ENCODE measurements around the gene WHRN.

WHRN gene

DNA sequence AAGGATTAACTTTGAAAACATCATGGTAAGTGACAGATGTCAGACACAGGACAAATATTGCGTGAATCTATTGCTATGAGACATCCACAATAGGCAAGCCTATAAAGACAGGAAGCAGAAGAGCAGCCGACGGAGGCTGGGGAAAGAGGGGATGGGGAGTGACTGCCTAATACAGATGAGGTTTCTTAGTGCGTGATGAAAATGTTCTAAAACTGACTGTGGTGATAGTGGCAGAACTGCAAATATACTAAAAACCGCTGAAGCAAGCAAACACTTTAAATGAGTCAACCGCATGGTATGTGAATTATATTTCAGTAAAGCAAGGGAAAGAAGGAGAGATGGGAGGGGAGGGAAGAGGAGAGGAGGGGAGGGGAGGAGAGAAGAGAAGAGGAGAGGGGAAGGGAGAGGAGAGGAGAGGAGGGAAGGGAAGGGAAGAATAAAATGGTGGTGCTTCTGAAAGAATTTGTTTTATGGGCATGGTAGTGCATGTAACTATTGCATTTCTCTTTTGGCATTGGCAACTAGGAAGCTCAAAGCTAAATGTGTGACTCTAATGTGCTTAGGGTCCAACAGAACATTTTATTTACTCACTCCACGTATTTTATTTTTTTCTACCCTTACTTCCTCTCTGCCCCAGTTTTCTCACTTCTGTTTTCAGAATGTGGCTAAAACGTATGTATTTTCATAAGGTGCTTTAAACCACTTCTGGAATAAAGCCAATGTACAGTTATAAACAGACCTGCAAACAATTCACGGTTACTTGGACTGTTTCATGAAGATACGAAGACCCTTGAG is 138.7 kb downstream of the WHRN start:
- H3K36me3 ChIP-seq (ENCODE audit: control insufficient read depth, insufficient read depth, low read length) = no peaks in the 10 kb centered on the region
- no peak overlapping the region for H3K4me3 ChIP-seq (ENCODE audit: low read depth, low read length)
- peaks cover 3% of the 10 kb centered on the region for H3K4me1 ChIP-seq
- H3K9ac ChIP-seq = no peak overlapping the region
- TF ChIP-seq, protein P1, sequence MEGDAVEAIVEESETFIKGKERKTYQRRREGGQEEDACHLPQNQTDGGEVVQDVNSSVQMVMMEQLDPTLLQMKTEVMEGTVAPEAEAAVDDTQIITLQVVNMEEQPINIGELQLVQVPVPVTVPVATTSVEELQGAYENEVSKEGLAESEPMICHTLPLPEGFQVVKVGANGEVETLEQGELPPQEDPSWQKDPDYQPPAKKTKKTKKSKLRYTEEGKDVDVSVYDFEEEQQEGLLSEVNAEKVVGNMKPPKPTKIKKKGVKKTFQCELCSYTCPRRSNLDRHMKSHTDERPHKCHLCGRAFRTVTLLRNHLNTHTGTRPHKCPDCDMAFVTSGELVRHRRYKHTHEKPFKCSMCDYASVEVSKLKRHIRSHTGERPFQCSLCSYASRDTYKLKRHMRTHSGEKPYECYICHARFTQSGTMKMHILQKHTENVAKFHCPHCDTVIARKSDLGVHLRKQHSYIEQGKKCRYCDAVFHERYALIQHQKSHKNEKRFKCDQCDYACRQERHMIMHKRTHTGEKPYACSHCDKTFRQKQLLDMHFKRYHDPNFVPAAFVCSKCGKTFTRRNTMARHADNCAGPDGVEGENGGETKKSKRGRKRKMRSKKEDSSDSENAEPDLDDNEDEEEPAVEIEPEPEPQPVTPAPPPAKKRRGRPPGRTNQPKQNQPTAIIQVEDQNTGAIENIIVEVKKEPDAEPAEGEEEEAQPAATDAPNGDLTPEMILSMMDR (IDR thresholded peaks at IDR 0.05) = no peak
- no peak overlapping the region for H3K4me2 ChIP-seq (ENCODE audit: low read length)
- no peak overlapping the region for H2AFZ ChIP-seq
- H3K27me3 ChIP-seq (ENCODE audit: control insufficient read depth, insufficient read depth, low read length) = no peaks in the 10 kb centered on the region
- no peaks in the 10 kb centered on the region for H3K79me2 ChIP-seq
- H3K27ac ChIP-seq = no peak overlapping the region
- H3K9me3 ChIP-seq (ENCODE audit: control insufficient read depth, low read length) = no peaks in the 10 kb centered on the region

DNA sequence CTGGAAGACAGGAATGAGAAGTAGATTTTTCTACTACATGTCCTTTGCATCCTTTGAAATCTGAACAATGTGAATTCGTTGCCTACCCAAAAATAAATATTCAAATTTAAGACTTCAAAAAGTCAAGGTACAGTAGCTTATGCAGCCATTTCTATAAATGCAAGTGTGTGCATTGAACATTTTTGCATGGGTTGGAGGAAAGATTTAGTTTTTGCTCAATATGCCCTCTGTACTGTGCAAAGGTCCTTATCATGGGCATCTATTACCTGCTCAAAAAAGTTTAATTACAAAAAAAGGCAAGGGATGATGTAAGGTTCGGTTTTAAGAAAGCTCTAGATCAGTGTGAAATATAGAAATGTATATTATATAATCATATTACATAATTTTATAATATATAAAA is 140.1 kb downstream of the WHRN start:
- Histone ChIP-seq H3K4me2 (ENCODE audit: low read length) (no peak overlapping the region), H2AFZ (no peak overlapping the region), H3K9ac (no peak overlapping the region), H3K4me3 (ENCODE audit: low read depth, low read length) (no peak overlapping the region), H3K27me3 (ENCODE audit: control insufficient read depth, insufficient read depth, low read length) (no peaks in the 10 kb centered on the region), H3K27ac (no peak overlapping the region), H3K9me3 (ENCODE audit: control insufficient read depth, low read length) (no peaks in the 10 kb centered on the region), H3K79me2 (no peaks in the 10 kb centered on the region), H3K4me1 (peaks cover 3% of the 10 kb centered on the region), H3K36me3 (ENCODE audit: control insufficient read depth, insufficient read depth, low read length) (no peaks in the 10 kb centered on the region)
- TF ChIP-seq, protein P1 (IDR thresholded peaks at IDR 0.05) = no peak

GRCh38 chr9:114364134-114365041 is 140.9 kb downstream of the WHRN start:
- Histone ChIP-seq H3K4me3 (ENCODE audit: low read depth, low read length) (no peak overlapping the region), H2AFZ (no peak overlapping the region), H3K27me3 (ENCODE audit: control insufficient read depth, insufficient read depth, low read length) (no peaks in the 10 kb centered on the region), H3K4me2 (ENCODE audit: low read length) (no peak overlapping the region), H3K9ac (no peak overlapping the region), H3K4me1 (peaks cover 3% of the 10 kb centered on the region), H3K36me3 (ENCODE audit: control insufficient read depth, insufficient read depth, low read length) (no peaks in the 10 kb centered on the region), H3K79me2 (no peaks in the 10 kb centered on the region), H3K27ac (no peak overlapping the region), H3K9me3 (ENCODE audit: control insufficient read depth, low read length) (no peaks in the 10 kb centered on the region)
- TF ChIP-seq, protein P1 (IDR thresholded peaks at IDR 0.05) = no peak

- Histone ChIP-seq H3K36me3 (ENCODE audit: control insufficient read depth, insufficient read depth, low read length) (no peaks in the 10 kb centered on the region), H3K4me3 (ENCODE audit: low read depth, low read length) (no peak overlapping the region), H3K27me3 (ENCODE audit: control insufficient read depth, insufficient read depth, low read length) (no peaks in the 10 kb centered on the region), H3K27ac (no peak overlapping the region), H3K9me3 (ENCODE audit: control insufficient read depth, low read length) (no peaks in the 10 kb centered on the region), H3K79me2 (no peaks in the 10 kb centered on the region), H3K4me2 (ENCODE audit: low read length) (no peak overlapping the region), H2AFZ (no peak overlapping the region), H3K4me1 (peaks cover 3% of the 10 kb centered on the region), H3K9ac (no peak overlapping the region)
- TF ChIP-seq, protein P1 (IDR thresholded peaks at IDR 0.05) = no peak
These were observed 141.8 kb downstream of the WHRN start for GRCh38 chr9:114363424-114363823.

Data from parathyroid adenoma (tissue), 2 donors.